GM19193 (cell line): ENCODE data around the gene TCERG1L.

Experiments
- POLR2A ChIP-seq: IDR thresholded peaks from 4 replicates; pipeline ENCODE4 v1.6.1; 2011; ENCODE audit not compliant: insufficient read depth, insufficient read length; ENCODE audit errors: extremely low read depth

TCERG1L gene

GRCh38 chr10:131148270-131148669, 163.3 kb downstream of the TCERG1L start:
- no peak for TF ChIP-seq POLR2A

- TF ChIP-seq POLR2A: no peak
Measured at GRCh38 chr10:131147301-131147975, 164.1 kb downstream of the TCERG1L start.

- TF ChIP-seq POLR2A: no peak
Measured at GRCh38 chr10:131146790-131147189, 164.7 kb downstream of the TCERG1L start.

GRCh38 chr10:131145756-131146155, 165.8 kb downstream of the TCERG1L start:
- TF ChIP-seq POLR2A: no peak

GRCh38 chr10:131144711-131145375, 166.7 kb downstream of the TCERG1L start:
- no peak for TF ChIP-seq POLR2A

- no peak for TF ChIP-seq POLR2A
Measured at GRCh38 chr10:131144196-131144595, 167.3 kb downstream of the TCERG1L start.

- no peak for TF ChIP-seq POLR2A
Measured at GRCh38 chr10:131143425-131144165, 167.9 kb downstream of the TCERG1L start.

GRCh38 chr10:131142517-131143380, 168.8 kb downstream of the TCERG1L start:
- no peak for TF ChIP-seq POLR2A

- no peak for TF ChIP-seq POLR2A
Measured at GRCh38 chr10:131141645-131142516, 169.6 kb downstream of the TCERG1L start.

- TF ChIP-seq POLR2A: no peak
Measured at GRCh38 chr10:131141207-131141606, 170.3 kb downstream of the TCERG1L start.

GRCh38 chr10:131140606-131141005, 170.9 kb downstream of the TCERG1L start:
- no peak for TF ChIP-seq POLR2A

- TF ChIP-seq POLR2A: no peak
Measured at GRCh38 chr10:131137223-131137622, 174.3 kb downstream of the TCERG1L start.

GRCh38 chr10:131135716-131136115, 175.8 kb downstream of the TCERG1L start:
- TF ChIP-seq POLR2A: no peak

- no peak for TF ChIP-seq POLR2A
Measured at GRCh38 chr10:131134651-131135050, 176.9 kb downstream of the TCERG1L start.
